Body of pancreas (tissue), 4 donors: ENCODE results near the gene MR1. TPM values are rescaled to one million over a fixed set of nuclear protein-coding genes. Genes with fewer than 3 reads are reported as not detected.
"Not testable (repeated sequence)": the region's sequence is repeated elsewhere in the genome, so short reads cannot be mapped to it uniquely, and the experiment has no call there.

Source experiments
- ATAC-seq: fragments of 150-250 bp; one replicate; pipeline ENCODE4 v1.9.1; 2016
- DNase-seq, 4 donors: peaks; one replicate each; pipeline ENCODE4 v3.0.0-alpha.2; 2019
- H3K27ac ChIP-seq, 4 donors: fragments of 200-600 bp; sonication (generic); 1 replicate in 3 of 4; 2 replicates in 1 of 4; pipeline versions ENCODE4 v1.5.1 to v1.6.1; 2016 to 2019; ENCODE audit warnings: mild to moderate bottlenecking in 1 of 4, mixed read lengths in 1 of 4, moderate library complexity in 1 of 4
- H3K27me3 ChIP-seq, 2 donors: fragments of 200-600 bp; sonication (generic); one replicate each; pipeline ENCODE4 v1.6.0; 2016; ENCODE audit warnings: mild to moderate bottlenecking in 1 of 2
- H3K36me3 ChIP-seq, 2 donors: fragments of 200-600 bp; sonication (generic); replicated peaks in 1 of 2; 2 replicates each; pipeline ENCODE4 v1.5.1; 2016; ENCODE audit warnings: low read depth in 2 of 2; ENCODE audit not compliant: insufficient read depth in 1 of 2
- H3K4me1 ChIP-seq: fragments of 200-600 bp; sonication (generic); one replicate; pipeline ENCODE4 v1.6.0; 2016
- H3K4me3 ChIP-seq, 2 donors: fragments of 200-600 bp; sonication (generic); 1 replicate in 1 of 2; 2 replicates in 1 of 2; pipeline ENCODE4 v1.5.1; 2016 to 2019
- H3K9me3 ChIP-seq, 3 donors: fragments of 200-600 bp; sonication (generic); 1 replicate in 2 of 3; 2 replicates in 1 of 3; pipeline ENCODE4 v1.5.1; 2016
- POLR2A ChIP-seq, 3 donors: fragments of 450-650 bp; IDR thresholded peaks; one replicate each; pipeline ENCODE4 v1.6.1; 2016; ENCODE audit warnings: antibody characterized with exemption in 3 of 3, mild to moderate bottlenecking in 2 of 3
- WGBS, 2 donors: methylation state at CpG; one replicate each; pipeline ENCODE4 v1.1.5; 2017; 5-methylcytosine and 5-hydroxymethylcytosine counted together
- intact Hi-C: fragments of 100-400 bp; cut with DNase I; formaldehyde crosslinking; loops from one replicate; pipeline ENCODE4 v1.15.1; 2023
- total RNA-seq, 2 donors: library from RNA; depleted of rRNA; stranded (reverse); fragments of >200 nt; gene quantifications; one replicate each; pipeline ENCODE4 v1.1.0, GENCODE V29; 2016
- TF ChIP-seq, protein P1 (sequence below), 7 experiments: fragments of 450-650 bp in 4 of 7; fragments of 200-600 bp in 3 of 7; sonication (generic) in 3 of 7; IDR thresholded peaks; one replicate each; pipeline ENCODE4 v1.5.1; 2016 to 2019; ENCODE audit warnings: antibody characterized with exemption in 7 of 7

Gene MR1
- total RNA-seq, 2 donors from 2014 or later: 2.3 to 4.9 TPM

DNA sequence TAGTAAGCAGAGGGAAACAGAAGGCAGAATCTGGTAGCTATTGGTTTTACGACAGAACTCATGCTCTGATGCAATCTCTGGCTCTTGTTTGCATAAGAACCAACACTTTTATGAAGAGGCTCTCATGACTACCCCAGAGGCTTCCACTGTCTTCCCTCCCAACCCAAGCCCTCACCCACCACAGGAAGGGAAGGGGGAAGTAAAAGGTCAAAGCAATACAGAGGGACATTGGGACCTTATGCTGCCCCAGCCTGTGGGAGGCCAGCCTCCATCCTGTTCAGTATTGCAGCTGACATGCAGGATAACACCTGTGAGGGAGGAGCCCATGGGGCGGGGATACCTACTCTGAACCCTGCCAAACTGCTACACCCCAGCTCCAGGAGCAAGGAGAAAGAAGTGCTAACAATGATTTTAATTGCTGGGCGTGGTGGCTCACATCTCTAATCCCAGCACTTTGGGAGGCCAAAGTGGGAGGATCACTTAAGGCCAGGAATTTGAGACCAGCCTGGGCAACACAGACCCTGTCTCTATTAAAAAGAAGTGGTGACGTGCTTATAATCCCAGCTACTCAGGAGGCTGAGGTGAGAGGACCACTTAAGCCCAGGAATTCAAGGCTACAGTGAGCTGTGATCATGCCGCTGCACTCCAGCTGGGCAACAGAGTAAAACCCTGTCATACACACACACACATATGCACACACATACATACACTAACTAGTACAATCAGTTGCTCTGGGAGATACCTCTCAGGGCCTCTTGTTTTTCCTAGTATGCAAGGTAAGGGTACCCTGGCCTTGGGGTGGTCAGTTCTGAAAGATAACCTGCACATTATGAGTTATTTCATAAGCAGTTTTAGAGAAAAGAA, 9.5 kb downstream of the MR1 start:
- ATAC-seq (no peak), DNase-seq (peak in 1 of 4 donors; percentile 45)
- Histone ChIP-seq H3K9me3 (no peaks in the 10 kb centered on the region), H3K27me3 (no peaks in the 10 kb centered on the region), H3K4me3 (no peak overlapping the region), H3K36me3 (no peaks in the 10 kb centered on the region), H3K27ac (no peak overlapping the region), H3K4me1 (no peaks in the 10 kb centered on the region)
- intact Hi-C loops: no loop called here
- WGBS, 2 donors: 63 to 90% methylated on average over 4 to 5 of the region's 5 CpGs
- TF ChIP-seq, protein P1, sequence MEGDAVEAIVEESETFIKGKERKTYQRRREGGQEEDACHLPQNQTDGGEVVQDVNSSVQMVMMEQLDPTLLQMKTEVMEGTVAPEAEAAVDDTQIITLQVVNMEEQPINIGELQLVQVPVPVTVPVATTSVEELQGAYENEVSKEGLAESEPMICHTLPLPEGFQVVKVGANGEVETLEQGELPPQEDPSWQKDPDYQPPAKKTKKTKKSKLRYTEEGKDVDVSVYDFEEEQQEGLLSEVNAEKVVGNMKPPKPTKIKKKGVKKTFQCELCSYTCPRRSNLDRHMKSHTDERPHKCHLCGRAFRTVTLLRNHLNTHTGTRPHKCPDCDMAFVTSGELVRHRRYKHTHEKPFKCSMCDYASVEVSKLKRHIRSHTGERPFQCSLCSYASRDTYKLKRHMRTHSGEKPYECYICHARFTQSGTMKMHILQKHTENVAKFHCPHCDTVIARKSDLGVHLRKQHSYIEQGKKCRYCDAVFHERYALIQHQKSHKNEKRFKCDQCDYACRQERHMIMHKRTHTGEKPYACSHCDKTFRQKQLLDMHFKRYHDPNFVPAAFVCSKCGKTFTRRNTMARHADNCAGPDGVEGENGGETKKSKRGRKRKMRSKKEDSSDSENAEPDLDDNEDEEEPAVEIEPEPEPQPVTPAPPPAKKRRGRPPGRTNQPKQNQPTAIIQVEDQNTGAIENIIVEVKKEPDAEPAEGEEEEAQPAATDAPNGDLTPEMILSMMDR (IDR thresholded peaks at IDR 0.05): no peak
- no peak for TF ChIP-seq POLR2A (IDR thresholded peaks at IDR 0.05)

DNA sequence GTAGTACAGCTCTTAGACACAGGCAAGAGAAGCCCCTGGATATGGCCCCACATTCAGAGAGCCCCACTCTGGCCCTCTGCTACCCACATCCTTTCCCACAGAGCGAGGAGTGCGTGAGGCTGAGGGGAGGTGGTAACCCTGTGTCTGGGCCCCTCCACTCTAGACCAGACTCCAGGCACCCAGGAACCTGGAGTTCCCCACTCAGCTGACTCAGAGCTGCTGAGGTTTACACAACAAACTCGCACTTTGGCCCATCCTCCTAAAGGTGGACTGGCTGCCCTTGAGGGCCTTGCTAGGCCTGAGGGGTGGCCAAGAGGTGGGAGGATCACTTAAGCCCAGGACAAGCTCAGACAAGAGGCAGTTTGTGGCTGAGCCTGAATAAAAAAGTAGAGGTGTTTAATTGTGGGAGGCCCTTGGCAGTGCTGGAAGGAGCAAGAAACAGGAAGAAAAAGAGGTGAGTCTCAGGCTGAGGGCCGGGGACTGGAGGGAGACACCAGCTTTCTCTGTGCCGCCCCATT, 10.7 kb downstream of the MR1 start:
- DNase-seq (peak in 2 of 4 donors; percentile 40 to 42), ATAC-seq (no peak)
- WGBS, 2 donors: 70 to 76% methylated on average over 3 to 5 of the region's 5 CpGs
- Histone ChIP-seq H3K9me3 (no peaks in the 10 kb centered on the region), H3K4me1 (no peaks in the 10 kb centered on the region), H3K27ac (no peak overlapping the region), H3K27me3 (no peaks in the 10 kb centered on the region), H3K36me3 (no peaks in the 10 kb centered on the region), H3K4me3 (no peak overlapping the region)
- intact Hi-C loops: no loop called here
- TF ChIP-seq, protein P1 (IDR thresholded peaks at IDR 0.05): no peak
- TF ChIP-seq POLR2A (IDR thresholded peaks at IDR 0.05): no peak

DNA sequence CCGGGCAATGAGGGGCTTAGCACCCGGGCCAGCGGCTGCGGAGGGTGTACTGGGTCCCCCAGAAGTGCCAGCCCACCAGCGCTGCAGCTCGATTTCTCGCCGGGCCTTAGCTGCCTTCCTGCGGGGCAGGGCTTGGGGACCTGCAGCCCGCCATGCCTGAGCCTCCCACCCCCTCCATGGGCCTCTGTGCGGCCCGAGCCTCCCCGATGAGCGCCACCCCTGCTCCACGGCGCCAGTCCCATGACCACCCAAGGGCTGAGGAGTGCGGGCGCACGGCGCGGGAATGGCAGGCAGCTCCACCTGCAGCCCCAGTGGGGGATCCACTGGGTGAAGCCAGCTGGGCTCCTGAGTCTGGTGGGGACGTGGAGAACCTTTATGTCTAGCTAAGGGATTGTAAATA, 12.2 kb downstream of the MR1 start:
- ATAC-seq, DNase-seq, H3K4me3 ChIP-seq, H3K27ac ChIP-seq, H3K27me3 ChIP-seq, intact Hi-C loops, H3K9me3 ChIP-seq, H3K36me3 ChIP-seq, H3K4me1 ChIP-seq: not testable (repeated sequence)
- 92% methylated on average over 17 to 20 of the region's 22 CpGs for WGBS, 2 donors

DNA sequence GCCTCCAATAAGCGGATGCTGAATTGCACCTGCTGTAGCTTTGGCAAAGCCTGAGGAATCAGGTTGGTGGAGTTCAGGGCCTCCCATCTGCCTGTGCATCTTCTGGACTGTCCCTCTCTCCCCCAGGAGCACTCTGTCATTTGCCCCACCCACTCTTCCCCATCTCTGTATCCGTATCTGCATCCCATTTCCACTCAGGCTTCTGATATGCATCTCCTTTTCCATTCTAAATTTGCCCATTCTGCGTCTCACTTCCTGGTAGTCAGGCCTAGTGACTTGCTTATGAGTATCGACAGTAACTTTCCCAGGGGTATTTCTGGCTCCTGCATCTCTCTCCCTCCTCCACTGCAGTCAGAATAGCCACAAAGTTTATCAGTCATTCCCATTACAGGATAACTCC, 15.6 kb downstream of the MR1 start:
- intact Hi-C loops: no loop called here
- no peaks in the 10 kb centered on the region for H3K27me3 ChIP-seq
- TF ChIP-seq POLR2A (IDR thresholded peaks at IDR 0.05): no peak
- TF ChIP-seq, protein P1 (IDR thresholded peaks at IDR 0.05): no peak
- 89 to 90% methylated on average over 3 to 4 of the region's 4 CpGs for WGBS, 2 donors
- no peaks in the 10 kb centered on the region for H3K36me3 ChIP-seq
- ATAC-seq: no peak
- no peak overlapping the region for H3K27ac ChIP-seq
- H3K4me3 ChIP-seq: no peak overlapping the region
- DNase-seq: no peak
- H3K9me3 ChIP-seq: no peaks in the 10 kb centered on the region
- no peaks in the 10 kb centered on the region for H3K4me1 ChIP-seq

DNA sequence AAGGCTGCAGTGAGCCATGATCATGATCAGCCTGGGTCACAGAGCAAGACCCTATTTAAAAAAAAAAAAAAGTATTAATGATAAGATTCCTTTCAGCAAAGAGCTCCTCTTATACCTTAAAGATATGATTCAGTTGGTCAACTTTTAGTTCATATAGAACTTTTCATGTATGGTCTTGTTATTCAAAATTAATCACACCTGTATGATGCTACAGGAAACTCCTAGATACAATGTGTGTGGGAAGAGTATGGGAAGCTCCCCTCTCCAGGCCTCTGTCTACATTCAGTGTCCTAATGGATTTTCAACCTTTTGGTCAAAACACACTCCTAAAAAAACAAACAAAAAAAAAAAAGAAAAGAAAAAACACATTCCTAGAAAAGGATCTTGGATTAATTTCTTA, 17.1 kb downstream of the MR1 start:
- H3K27ac ChIP-seq: no peak overlapping the region
- intact Hi-C loops: no loop called here
- H3K9me3 ChIP-seq: no peaks in the 10 kb centered on the region
- no peaks in the 10 kb centered on the region for H3K27me3 ChIP-seq
- no peaks in the 10 kb centered on the region for H3K36me3 ChIP-seq
- ATAC-seq (no peak), DNase-seq (no peak)
- TF ChIP-seq, protein P1 (IDR thresholded peaks at IDR 0.05): no peak
- no peak for TF ChIP-seq POLR2A (IDR thresholded peaks at IDR 0.05)
- no peaks in the 10 kb centered on the region for H3K4me1 ChIP-seq
- H3K4me3 ChIP-seq: no peak overlapping the region
